ENCODE data around the gene CAMK1D.

CAMK1D gene

DNA sequence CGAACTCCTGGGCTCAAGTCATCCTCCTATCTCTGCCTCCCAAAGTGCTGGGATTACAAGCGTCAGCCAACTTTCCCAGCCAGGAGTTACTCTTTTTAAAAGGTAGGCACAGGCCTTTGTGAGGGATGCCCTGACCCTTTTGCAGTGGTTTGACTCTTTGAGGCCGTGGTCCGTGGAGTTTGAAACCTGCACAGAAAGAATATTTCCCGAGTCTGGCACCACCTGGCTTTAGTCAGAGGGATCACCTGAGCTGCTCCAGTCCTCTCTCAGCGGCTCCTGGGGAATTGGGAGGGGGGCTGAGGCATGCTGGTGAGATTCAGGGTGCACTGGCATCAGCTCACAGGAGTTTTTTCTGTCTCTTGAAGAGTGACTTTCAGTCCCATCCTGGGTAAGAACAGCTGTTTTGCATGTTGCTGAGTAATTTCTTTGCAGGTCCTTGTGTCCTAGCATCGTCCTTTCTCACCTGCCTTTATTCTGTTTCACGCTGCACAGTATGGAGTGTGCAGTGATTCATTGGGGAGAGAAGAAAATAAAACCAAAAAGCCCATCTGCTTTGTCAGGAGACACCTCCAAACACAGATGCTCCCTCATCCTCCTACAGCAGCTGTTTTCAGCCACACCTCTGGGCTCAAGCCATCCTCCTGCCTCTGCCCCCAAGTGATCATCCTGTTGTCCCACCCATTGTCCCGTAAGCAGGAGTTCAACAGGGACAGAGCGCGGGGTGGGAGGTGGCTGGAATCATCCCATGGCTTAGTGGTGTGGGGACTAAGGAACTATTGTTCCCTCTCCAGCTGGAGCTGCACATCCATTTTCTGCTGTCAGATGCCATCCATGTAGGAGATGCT is 284.7 kb downstream of the CAMK1D start:
- DNase-seq = peak in 1 of 3 experiments; percentile 19

DNA sequence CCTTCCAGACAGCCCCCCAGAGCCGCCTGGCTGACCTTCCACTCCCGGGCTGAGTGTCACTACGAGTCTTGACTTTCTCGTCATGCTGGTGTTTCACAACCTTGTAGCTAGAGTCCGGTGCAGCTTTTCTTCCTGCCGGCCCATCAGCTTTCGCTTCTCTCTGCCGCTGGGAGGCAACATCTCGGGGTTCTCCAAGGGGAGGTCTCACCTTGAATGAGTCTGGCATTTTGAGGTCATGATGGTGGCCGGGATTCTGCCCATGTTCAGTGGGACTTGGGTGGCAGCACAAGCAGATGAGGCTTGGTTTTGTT is 285.2 kb downstream of the CAMK1D start:
- DNase-seq = no peak

DNA sequence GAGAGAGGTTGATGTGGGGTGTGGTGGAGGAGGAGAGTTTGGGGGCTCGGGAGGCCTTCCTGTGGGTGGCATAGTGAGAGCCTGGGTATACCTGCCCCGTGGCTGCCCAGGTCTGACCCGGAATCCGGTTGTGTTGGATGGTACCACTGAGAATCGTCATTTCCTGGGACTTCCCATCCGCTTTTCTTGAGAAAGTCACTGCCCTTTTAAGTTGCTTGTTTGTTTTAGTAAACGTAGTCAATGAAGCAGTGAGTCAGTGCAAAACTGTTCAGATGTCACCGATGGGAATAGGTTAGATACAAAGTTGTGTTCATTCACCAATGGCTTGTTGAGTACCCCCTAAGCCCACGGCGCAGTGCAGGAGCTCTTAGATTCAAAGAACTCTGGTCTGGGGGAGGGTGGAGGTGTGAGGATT is 285.8 kb downstream of the CAMK1D start:
- DNase-seq = no peak

DNA sequence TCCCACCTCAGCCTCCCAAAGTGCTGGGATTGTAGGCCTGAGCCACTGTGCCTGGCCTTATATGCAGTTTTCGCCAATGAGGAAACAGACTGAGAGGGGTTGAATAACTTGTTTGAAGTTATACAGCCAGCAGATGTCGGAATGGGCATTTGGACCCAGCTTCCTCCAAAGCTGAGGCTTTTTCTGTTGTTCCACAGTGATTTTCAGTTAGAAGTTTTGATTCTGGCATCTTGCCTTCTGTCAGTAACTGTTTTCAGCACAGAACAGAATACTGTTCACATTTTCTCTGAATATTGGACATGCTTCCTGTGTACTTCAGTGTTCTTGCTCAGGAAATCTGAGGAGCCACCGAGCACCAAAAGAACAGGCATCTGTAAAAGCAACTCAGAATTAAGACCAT is 287.2 kb downstream of the CAMK1D start:
- no peak for DNase-seq

DNA sequence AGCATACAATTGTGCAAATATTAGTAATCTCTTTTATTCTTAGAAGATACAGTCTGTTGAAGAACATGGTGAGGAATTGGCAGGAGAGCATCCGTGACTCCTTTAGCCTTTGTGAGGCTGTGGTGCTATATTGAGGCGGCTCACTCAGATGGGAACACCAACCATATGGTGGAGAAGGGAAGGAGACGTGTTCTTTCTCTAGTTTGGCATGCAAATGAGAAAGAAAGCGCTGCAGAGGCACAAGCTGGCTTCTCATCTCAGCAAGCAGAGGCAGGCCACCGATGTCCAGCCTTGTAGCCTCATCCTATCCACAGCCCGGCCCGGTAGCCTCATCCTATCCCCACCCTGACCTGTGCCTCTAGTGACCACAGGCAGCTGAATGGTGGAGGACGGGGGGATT is 288.3 kb downstream of the CAMK1D start:
- DNase-seq = no peak

DNA sequence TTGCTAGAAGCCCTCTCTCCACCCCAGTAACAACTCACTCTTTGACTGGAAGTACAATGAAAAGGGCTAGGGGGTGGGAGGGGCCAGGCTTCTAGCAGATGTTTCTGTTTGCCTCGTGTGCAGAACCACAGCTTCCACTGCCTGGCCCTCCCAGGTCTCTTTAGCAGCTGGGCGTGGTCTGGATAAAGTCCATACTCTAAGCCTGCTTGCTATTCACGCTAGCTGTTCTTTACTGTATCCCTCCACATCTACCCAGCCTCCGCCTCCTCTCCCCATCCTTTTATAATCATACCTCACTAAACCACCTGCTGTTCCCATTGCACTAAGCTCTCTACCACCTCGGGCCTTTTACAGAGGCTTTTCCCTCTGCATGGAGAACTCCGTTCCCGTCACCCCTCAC is 288.8 kb downstream of the CAMK1D start:
- DNase-seq = peak; percentile 59 to 85 (median 79)

DNA sequence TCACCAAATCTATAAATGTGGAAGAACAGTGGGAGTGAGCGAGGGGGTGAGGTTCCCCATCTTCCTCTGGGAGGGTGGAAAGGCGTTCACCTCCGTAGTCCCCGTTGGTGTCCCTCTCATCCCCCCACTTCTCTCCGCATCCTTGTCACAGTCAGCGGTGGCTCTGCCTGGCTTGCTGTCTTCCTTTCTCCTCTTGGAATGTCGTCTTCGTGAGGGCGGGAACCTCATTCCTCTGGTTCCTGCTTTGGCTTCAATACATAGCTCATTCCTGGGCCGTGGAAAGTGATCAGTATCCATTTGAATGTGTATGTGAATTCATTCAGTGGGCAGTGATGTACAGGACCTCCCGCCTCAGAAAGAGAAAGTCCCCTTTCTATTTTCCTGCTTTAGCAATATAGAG is 289.4 kb downstream of the CAMK1D start:
- no peak for DNase-seq

DNA sequence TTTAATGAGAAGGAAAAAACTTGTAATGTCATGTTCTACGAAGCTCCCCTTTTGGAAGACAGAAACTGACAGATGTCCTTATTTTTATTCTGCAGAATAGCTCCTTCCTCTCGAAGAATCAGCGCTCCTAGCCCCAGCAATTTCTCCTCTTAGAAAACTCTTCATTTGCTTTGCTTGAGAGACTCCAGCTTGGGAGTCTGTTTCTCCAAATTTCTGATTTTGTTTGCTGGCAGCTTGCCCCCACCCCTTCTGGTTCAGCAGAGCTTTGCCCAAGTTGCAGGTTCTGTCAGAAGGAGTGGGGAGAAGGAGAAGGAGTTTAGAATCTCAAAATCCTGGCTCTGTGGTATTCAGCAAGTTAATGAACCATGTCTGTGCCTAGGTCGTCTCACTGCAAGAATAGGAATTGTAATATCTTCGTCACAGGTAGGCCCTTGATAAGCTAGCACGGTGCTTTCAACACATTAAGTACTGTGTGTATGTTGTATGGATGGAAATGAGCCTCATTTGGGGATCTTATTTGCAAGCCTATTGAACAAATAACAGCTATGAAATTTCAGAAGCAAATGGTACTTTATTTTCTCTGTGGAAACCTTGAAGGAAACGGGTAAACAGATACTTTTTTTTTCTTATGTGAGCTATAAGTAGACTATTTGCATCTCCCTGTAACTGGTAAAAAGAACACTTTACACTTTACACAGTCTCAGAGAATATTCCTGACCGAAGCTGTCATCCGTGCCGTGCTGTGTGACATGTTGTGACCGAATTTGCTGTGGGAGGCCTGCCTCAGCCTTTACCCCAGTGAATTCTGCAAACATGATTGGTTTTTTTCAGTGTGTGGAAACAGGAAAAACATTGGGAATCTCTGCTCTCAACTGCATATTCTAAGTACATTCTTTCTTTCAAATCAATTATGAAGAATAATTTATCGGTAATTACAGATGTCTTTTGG is 290.9 kb downstream of the CAMK1D start:
- DNase-seq = no peak

DNA sequence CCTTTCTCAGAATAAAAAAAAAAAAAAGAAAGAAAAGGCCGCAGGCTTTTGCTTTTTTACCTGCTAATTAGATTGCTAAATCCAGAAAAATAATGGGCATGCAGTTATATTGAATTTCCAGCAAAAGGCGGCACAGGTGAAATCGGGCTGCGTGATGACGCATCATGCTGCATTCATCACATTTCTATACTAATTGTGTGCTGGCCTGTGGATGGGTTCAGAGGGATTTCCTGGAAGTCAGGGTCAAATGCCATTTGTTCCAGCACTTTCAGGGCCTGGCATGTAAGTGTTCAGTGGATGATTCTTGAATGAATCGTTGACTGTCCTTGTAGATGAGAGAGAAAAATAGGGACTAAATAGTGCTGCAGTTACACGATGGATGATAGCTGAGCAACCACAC is 292.7 kb downstream of the CAMK1D start:
- no peak for DNase-seq

DNA sequence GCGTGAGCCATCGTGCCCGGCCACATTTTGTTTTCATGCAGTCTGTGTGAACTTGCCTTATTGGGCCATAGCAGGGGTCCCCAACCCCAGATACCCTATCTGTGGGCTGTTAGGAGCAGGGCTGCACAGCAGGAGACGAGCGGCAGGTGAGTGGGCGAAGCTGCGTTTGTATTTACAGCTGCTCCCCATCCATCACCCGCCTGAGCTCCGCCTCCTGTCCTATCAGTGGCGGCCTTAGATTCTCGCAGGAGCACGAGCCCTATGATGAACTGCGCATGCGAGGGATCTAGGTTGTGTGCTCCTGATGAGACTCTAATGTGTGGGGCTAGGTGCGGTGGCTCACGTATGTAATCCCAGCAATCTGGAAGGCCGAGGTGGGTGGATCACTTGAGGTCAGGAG is 293.9 kb downstream of the CAMK1D start:
- peak in 2 of 3 experiments; percentile 42 to 75 for DNase-seq

DNA sequence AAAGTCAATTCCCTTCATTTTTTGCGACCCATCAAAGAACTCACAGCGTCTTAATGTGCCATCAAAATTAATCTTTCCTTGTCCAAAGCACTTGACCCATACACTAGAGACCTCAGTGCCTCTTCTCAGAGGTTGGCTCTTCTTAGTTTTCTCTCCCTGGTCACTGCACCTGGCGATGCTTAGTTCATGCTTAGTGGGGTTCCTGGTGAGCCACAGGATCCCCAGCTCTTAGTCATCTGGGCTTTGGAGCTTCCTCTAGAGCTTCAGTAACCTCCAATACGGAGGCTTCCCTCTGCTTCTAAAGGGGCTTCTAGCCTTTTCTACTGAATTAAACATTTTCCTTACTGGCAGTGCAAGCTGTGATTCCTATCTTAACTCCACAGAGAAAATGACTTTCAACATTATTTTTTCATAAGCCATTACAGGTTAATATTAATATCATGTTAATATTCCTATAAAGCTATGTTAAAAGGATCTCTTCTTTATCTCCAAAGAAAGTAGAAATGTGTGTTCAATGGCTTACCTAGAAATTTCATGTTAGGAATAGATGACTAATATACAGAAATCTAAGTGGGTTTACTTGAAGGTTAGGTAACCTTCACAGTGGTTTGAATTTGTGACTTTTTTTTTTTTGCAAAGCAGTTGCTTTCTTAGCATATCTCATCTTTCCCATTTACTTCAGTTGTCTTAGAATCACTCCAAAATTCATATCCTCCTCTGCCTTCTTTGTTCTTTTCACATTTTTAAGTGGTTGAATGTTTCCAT is 295.2 kb downstream of the CAMK1D start:
- DNase-seq = peak in 2 of 3 experiments; percentile 7 to 16

DNA sequence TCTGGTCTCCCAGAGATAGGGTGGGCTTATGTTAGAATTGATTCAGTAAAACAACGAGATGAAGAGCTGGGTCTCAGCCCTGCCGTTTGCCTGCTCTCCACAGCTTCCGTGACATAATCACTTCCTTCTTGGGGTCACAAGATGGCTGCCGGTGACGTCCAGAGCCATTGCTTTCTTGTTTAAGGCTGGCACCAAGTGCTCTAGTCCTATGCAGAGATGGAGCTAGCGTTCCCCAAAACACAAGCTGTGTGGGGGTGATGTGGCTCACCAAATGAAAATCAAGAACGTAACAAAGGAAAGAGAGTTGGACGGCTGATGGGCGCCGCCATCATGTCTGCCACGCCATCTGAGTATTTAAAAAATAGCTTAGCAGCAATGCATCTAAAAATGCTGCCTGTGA is 296.1 kb downstream of the CAMK1D start:
- DNase-seq = no peak

DNA sequence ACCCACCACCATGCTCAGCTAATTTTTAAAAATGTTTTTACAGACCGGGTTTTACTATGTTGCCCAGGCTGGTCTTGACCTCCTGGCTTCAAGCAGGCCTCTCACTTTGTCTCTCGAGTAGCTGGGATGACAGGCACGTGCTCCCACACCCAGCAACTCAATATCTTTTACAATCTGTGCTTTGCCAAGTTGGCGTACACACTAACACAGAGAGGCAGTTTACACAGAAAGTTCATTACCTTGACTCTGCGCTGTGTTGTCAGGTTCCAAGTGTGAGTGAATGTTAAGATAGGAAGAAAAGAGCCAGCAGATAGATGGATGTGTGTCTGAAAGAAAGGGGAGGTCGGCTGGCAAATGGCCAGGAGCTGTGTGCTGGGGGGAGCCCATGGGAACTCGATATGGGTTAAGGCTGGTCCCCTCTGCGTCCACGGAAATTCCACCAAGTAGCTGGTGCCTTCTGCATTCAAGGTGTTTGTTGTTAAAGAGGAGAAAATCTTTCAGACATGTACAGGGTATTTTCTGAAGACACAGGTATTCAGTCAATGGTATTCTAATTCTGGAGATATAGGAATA is 299.8 kb downstream of the CAMK1D start:
- DNase-seq = no peak

DNA sequence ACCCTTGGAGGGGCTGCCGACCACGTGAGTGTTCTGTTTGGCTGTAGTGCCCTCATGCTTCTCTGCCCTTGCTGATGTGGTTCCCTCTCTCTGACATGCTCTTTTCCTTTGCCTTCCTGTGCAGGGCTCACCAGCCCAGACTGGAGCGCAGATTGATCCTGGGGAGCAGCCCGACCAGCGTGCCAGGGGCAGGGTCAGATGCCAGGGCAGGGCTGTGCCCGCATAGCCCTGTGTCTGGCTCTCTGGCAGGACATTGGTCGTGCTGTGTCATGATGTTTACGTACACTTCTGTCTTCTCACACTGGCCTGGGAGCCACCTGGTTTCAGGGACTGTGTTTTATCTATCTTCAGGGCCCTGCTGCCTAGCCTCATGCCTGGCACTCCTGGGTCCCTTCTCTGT is 300.8 kb downstream of the CAMK1D start:
- DNase-seq = no peak

DNA sequence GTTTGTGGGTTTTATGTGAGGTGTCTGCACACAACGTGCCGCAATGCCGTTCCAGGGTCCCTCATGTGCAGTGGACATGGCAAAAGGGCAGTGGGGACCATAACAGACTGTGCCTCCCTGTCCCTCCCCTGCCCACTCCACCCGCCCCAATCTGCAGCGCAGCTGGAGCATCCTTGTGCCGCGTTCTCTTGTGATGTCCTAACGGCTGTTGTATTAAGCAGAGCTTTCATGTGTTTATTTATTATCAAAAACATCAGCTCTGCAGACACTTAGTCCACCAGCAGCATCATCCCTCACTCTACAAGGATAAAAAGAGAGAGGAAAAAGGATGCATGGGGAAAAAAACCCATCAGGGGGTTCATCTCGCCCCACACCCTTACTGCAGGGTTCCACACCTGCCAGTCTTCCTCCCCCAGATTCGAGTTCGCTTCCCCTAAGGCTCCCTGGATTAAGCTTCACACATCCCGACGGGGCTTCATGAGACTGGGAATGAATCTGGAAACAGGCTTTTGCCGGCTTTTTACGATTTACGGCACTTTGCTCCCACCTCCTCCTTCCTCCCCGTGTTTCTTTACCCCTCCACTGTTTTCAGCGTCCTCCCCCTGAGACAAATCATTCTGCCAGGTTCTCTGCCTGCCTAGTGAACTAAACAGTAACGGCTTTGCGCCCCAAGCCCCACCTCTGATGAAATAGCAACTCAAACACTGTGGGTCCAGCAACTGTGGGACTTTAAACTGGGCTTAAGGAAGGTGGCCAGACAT is 301.4 kb downstream of the CAMK1D start:
- peak in 1 of 3 experiments; percentile 17 for DNase-seq

DNA sequence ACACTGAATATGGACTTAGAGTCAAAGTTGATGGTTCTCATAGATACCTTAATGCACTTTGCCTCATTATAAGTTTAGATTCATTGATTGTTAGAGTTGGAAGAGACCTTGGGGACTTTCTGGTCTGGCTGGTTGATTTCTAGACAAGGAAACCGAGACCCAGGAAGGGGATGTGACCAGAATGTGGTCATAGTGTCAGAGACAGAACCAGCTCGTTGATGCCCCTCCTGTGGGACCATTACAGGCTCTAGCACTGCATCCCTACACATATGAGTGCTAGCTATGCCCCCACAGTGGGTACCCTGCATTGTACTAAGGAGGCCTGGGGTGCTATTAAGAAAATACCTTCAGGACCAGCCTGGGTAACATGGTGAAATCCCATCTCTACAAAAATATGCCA is 306.6 kb downstream of the CAMK1D start:
- no peak for DNase-seq

DNA sequence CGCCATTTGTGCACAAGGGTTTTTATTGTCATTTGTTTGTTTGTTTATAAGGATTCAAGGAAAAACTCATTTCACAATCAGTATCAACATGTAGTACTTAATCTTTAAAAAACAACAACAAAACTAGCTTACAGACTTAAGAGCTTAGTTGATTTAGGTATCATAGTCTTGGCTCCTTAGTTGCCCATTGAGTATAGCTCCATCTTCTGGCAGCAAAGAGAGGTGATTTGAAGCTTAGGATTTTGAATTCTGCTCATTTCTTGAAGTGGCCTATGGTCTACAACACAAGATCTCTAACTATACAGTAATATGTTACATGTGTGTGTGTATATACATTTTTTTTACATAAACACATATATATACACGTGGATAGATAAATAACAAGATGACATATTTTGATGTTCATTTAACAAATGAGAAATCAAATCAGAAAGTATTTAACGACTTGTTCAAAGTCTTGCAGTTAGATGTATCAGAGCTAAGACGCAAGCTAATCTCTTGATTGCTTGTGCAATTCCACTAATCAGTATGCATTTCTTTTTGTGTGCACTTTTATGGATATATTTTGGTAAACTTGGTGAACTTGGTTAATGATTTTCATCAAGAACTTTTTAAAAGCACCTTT is 307.3 kb downstream of the CAMK1D start:
- DNase-seq = peak in 2 of 3 experiments; percentile 36 to 37

DNA sequence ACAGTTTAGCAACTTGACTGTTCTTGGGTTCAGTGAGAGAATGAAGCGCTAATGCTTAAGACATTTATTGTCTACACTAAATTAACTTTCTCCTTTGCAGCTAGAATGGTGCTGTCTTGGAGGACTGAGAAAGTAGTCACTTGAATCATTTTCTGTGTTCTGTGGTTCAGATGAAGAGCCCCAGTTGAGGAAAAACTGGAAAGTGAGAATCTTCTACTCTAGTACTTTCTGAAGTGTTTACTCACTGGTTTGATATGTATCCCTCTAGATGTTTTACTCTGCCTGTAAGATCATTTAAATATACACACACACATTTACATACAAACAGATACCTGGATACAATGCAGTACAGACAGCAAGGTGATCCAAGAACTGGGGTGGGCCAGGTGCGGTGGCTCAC is 308.1 kb downstream of the CAMK1D start:
- DNase-seq = no peak

DNA sequence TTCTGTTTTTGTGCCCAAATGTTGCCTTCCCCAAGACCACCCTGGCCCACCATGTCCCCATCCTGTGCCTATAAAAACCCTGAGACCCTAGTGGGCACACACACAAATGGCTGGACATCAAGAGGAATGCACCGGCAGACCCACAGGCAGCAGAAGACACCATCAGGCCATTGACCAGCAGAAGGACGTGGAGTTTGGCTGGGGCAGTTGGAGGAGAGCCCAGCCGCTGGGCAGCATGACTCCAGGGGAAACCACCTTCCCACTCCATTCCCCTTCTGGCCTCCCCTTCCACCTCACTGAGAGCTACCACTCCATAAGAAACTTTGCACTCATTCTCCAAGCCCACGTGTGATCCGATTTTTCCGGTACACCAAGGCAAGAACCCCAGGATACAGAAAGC is 309.2 kb downstream of the CAMK1D start:
- DNase-seq = no peak

DNA sequence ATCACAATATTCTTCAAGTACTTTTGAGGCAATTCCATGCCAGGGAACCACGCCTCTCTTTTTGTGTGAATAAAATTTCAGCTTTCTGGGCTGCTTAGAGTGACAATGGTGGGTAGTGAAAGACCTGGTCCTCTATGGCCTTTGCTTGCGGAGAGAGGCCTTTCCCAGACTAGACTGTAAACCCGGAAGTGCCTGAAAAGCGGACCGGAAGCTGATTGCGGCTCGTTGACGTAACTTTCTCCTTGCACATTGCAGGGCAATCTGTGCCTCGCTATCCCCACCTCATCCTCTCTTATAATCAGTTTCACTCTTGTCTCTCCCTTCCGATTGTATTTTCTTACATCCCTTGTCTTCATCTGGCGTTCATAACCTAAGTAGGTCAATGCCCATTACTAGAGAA is 310.4 kb downstream of the CAMK1D start:
- DNase-seq = no peak

DNA sequence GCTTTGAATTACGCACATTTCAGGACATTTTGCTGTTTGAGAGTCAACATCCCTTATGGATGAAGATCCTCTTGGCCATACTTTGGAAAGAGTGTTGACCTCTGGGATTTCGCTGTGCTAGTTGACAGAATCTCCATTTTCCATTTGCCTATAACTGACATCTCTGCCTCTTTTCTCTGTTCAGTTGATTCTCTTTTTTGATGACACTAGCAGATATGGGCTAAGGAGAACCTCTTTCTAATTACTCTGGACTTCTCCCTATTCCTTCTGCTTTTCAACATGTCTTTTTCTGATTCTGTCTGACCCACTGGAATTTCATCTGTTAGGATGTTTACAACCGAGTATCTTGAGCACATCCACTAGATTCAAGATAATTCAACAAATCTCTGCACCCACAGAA is 311.5 kb downstream of the CAMK1D start:
- DNase-seq = no peak

DNA sequence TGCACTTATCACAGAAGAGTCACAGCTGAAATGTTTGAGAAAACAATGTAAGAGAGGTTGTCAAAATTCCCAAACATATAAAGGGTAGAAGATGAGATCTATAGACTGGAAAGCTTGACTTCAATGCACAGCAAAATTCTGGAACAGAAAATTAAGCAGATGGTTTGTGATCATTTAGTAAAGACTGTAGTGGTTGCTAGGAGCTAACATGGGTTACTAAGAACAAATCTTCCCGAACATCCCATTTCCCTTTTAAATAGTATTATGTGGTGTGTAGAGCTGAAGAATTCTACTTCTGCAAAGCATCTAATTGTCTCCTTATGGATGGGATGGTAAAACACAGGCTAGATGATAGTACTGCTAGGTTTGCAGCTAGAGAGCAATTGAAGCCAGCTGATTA is 312.3 kb downstream of the CAMK1D start:
- peak in 1 of 3 experiments; percentile 4 for DNase-seq

Measured in NCI-H1417 (cell line).